Activated naive CD8-positive, alpha-beta T cell treated with anti-CD3 and anti-CD28 coated beads for 36 hours (primary cell): ENCODE results near the gene RHOB. TPM values are rescaled to one million over a fixed set of nuclear protein-coding genes. Genes with fewer than 3 reads are reported as not detected.
"Not testable (repeated sequence)": the region's sequence is repeated elsewhere in the genome, so short reads cannot be mapped to it uniquely, and the experiment has no call there.

Experiments used
- DNase-seq: peaks from one replicate; pipeline ENCODE4 v3.0.0; 2021
- H3K27ac Mint-ChIP-seq: one replicate; pipeline ENCODE4 v1.8.0; 2022; ENCODE audit warnings: mild to moderate bottlenecking, moderate library complexity, mixed read lengths
- H3K27me3 Mint-ChIP-seq: one replicate; pipeline ENCODE4 v1.8.0; 2022; ENCODE audit warnings: mild to moderate bottlenecking, mixed read lengths
- H3K36me3 Mint-ChIP-seq: one replicate; pipeline ENCODE4 v1.8.0; 2021; ENCODE audit warnings: mild to moderate bottlenecking, mixed read lengths
- H3K4me1 Mint-ChIP-seq: one replicate; pipeline ENCODE4 v1.8.0; 2021; ENCODE audit warnings: mixed read lengths
- H3K4me3 Mint-ChIP-seq: one replicate; pipeline ENCODE4 v1.8.0; 2022; ENCODE audit warnings: mild to moderate bottlenecking, moderate library complexity, mixed read lengths
- H3K9me3 Mint-ChIP-seq: one replicate; pipeline ENCODE4 v1.8.0; 2022; ENCODE audit warnings: mixed read lengths
- total RNA-seq, 2 experiments: library from RNA; stranded (reverse); gene quantifications; one replicate each; pipeline ENCODE4 v1.2.3, GENCODE V29; 2021

RHOB gene
- total RNA-seq, 2 experiments from 2014 or later: 13.4 to 13.7 TPM

DNA sequence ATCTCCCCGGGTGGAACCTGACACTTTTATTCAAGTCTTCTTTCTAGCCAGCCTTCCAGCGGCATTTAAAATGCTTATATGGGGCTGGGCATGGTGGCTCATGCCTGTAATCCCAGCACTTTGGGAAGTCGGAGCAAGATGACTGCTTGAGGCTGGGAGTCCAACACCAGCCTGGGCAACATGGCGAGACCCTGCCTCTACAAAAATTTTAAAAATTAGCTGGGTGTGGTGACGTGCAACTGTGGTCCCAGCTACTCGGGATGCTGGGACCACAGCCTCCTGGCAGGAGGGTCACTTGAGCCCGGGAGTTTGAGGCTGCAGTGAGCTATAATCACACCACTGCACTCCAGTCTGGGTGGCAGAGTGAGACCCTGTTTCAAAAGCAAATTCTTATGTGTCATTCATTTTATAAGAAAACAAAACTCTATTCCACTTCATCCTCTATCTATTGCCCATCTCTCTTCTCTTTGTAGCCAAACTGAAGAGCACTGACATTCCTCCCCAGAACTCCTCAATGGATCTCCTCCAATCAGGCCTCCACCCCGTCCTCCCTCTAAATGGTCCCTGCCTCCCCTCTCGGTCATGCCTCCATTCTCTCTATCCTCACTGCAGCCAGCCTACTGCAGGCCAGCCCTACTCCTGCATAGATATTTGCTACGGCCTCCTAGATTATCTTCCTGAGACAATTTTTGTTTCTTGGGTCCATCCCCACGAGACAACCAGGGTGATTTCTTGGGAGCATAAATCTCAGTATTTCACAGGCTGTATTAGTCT is 18.0 kb upstream of the RHOB start:
- Mint-ChIP-seq H3K36me3 (no peaks in the 10 kb centered on the region), H3K4me3 (no peak overlapping the region), H3K4me1 (peaks cover 23% of the 10 kb centered on the region), H3K27ac (no peak overlapping the region), H3K27me3 (peaks cover 4% of the 10 kb centered on the region), H3K9me3 (no peaks in the 10 kb centered on the region)
- no peak for DNase-seq

DNA sequence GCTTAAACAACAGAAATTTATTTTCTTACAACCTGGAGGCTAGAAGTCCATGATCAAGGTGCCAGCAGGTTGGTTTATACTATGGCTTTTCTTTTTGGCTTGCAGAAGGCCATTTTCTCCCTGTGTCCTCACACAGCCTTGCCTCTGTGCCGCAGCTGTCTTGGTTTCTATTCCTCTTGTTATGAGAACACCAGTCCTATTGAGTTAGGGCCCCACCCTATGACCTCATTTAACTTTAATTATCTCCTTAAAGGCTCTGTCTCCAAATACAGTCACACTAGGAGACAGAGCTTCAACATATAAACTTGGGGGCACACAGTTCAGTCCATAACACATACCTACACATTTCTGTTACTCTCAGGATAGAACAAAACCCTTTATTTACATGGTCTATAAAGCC is 17.3 kb upstream of the RHOB start:
- Mint-ChIP-seq H3K9me3 (no peaks in the 10 kb centered on the region), H3K4me1 (peaks cover 21% of the 10 kb centered on the region), H3K36me3 (no peaks in the 10 kb centered on the region), H3K4me3 (no peak overlapping the region), H3K27me3 (peaks cover 4% of the 10 kb centered on the region), H3K27ac (no peak overlapping the region)
- DNase-seq: no peak

- H3K4me3 Mint-ChIP-seq: no peak overlapping the region
- no peak for DNase-seq
- peaks cover 4% of the 10 kb centered on the region for H3K27me3 Mint-ChIP-seq
- H3K27ac Mint-ChIP-seq: no peak overlapping the region
- H3K9me3 Mint-ChIP-seq: no peaks in the 10 kb centered on the region
- peaks cover 16% of the 10 kb centered on the region for H3K4me1 Mint-ChIP-seq
- H3K36me3 Mint-ChIP-seq: no peaks in the 10 kb centered on the region
Measured at GRCh38 chr2:20430035-20430434, 16.8 kb upstream of the RHOB start.

DNA sequence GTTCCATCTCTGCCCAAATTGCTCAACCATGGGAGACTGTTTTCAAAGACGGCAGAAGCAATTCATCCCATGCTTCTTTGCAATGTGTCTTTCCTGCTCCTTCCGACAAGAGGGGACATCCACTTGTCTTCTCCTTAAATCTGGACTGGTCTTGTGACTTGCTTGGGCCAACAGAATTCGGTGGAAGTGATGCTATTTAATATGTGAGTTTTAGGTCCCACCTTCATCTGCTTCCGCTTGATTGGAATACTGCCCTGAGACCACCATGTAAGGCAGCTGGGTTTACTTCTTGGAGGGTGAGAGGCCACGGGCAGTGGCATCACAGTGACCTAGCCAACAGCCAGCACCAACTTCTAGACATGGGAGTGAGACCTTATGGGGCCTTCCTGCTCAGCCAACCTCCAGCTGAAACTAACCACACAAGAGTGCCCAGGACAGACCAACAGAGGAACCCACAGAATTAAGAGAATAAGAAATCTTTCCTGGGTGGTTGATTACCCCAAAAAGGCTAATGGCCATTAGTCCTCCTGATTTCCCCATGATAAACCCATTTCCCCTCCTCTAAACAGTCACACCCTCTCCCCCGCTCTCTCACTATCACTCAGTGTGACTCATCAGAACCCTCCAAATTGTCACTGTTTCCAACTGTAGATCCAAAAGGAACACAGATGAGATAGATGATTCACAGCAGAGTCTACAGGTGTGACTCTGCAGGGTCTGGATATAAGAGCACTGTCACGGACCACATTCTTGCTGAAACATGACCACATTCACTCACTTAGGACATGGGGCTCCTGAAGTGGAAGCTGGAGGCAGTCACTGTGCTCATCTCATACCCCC is 16.2 kb upstream of the RHOB start:
- H3K27me3 Mint-ChIP-seq: peaks cover 4% of the 10 kb centered on the region
- no peaks in the 10 kb centered on the region for H3K36me3 Mint-ChIP-seq
- H3K9me3 Mint-ChIP-seq: no peaks in the 10 kb centered on the region
- no peak overlapping the region for H3K27ac Mint-ChIP-seq
- H3K4me1 Mint-ChIP-seq: peaks cover 12% of the 10 kb centered on the region
- DNase-seq: peak; percentile 36
- H3K4me3 Mint-ChIP-seq: no peak overlapping the region

- Mint-ChIP-seq H3K27ac (no peak overlapping the region), H3K4me1 (peaks cover 12% of the 10 kb centered on the region), H3K4me3 (no peak overlapping the region), H3K27me3 (peaks cover 4% of the 10 kb centered on the region), H3K9me3 (no peaks in the 10 kb centered on the region), H3K36me3 (no peaks in the 10 kb centered on the region)
- DNase-seq: no peak
Measured at GRCh38 chr2:20431301-20431698, 15.6 kb upstream of the RHOB start.

DNA sequence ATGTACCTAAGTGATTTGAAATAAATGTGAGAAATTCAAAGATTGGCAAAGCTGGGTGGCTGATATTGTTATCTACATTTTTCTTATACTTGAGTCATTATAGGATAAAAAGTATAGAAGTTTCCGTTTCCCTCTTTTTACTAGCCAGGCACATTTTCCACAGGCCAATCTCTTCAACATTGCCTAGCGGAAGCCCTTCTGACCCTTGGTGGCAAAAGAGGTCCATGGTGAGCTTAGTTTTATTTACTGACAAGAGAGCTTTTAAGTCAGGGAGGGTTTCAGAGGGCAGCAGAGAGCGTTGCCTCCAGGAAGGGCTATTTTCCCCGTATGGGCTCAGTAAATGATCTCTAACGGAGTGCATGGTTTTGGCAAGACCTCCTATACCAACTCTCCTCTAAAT is 15.1 kb upstream of the RHOB start:
- peaks cover 7% of the 10 kb centered on the region for H3K27me3 Mint-ChIP-seq
- H3K27ac Mint-ChIP-seq: no peak overlapping the region
- H3K4me1 Mint-ChIP-seq: peaks cover 12% of the 10 kb centered on the region
- H3K9me3 Mint-ChIP-seq: no peaks in the 10 kb centered on the region
- H3K36me3 Mint-ChIP-seq: no peaks in the 10 kb centered on the region
- DNase-seq: no peak
- H3K4me3 Mint-ChIP-seq: no peak overlapping the region

- no peak overlapping the region for H3K27ac Mint-ChIP-seq
- peaks cover 12% of the 10 kb centered on the region for H3K4me1 Mint-ChIP-seq
- DNase-seq: no peak
- no peaks in the 10 kb centered on the region for H3K9me3 Mint-ChIP-seq
- H3K36me3 Mint-ChIP-seq: no peaks in the 10 kb centered on the region
- H3K4me3 Mint-ChIP-seq: no peak overlapping the region
- peaks cover 10% of the 10 kb centered on the region for H3K27me3 Mint-ChIP-seq
Measured at GRCh38 chr2:20432714-20433113, 14.2 kb upstream of the RHOB start.

DNA sequence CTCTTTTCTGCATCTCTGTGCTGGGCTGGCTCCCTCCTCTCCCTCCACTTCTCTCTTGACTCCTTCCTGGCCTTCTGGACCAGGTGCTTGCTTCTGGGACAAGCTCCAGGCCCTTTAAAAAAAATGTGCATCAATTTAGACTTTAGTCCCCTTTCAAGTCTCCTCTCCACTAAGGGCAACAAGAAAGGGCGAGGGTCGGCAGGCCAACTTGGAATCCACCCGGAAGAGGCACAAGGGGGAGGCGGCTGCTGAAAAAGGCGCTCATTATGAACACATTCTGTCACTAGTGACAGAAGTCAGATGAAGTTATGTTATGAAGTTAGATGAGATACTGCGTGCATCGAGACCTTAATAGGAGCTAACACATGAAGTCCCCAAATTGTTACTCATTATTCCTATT is 13.6 kb upstream of the RHOB start:
- Mint-ChIP-seq H3K4me3 (no peak overlapping the region), H3K27ac (no peak overlapping the region), H3K27me3 (peaks cover 10% of the 10 kb centered on the region), H3K9me3 (no peaks in the 10 kb centered on the region), H3K4me1 (peaks cover 12% of the 10 kb centered on the region), H3K36me3 (no peaks in the 10 kb centered on the region)
- DNase-seq: no peak

- H3K4me1 Mint-ChIP-seq: peaks cover 12% of the 10 kb centered on the region
- no peaks in the 10 kb centered on the region for H3K36me3 Mint-ChIP-seq
- DNase-seq: no peak
- no peak overlapping the region for H3K27ac Mint-ChIP-seq
- H3K9me3 Mint-ChIP-seq: no peaks in the 10 kb centered on the region
- peaks cover 11% of the 10 kb centered on the region for H3K27me3 Mint-ChIP-seq
- H3K4me3 Mint-ChIP-seq: no peak overlapping the region
Measured at GRCh38 chr2:20433946-20434553, 12.8 kb upstream of the RHOB start.

DNA sequence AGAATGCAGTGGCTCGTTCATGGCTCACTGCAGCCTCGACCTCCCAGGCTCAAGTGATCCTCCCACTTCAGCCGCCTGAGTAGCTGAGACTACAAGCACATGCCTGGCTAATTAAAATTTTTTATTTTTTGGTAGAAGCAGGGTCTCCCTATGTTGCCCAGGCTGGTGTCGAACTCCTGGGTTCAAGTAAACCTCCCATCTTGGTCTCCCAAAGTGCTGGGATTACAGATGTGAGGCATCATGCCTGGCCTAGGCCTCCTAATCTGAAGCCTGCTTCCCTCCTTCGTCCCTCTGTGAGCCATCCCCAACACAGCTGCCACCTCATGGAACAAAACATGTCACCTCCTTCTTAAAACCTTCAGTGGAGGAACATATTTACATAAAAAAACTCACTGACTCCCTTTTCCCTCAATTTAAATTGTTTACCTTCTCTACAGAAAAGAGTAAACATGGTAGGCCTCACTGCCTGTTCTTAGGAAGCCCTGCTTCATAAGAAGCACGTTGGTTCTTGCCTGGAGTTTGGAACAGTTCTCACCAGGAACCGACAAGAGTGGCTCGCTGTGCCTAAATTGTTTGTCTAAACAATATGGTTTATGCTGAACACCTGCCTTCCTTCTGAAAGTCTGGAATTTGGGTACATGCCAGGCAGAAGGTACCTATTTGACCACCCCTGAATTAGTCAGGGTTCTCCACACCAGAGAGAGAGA is 12.1 kb upstream of the RHOB start:
- Mint-ChIP-seq H3K4me3 (no peak overlapping the region), H3K4me1 (peaks cover 13% of the 10 kb centered on the region), H3K36me3 (no peaks in the 10 kb centered on the region), H3K27me3 (peaks cover 14% of the 10 kb centered on the region), H3K9me3 (no peaks in the 10 kb centered on the region), H3K27ac (no peak overlapping the region)
- no peak for DNase-seq

DNA sequence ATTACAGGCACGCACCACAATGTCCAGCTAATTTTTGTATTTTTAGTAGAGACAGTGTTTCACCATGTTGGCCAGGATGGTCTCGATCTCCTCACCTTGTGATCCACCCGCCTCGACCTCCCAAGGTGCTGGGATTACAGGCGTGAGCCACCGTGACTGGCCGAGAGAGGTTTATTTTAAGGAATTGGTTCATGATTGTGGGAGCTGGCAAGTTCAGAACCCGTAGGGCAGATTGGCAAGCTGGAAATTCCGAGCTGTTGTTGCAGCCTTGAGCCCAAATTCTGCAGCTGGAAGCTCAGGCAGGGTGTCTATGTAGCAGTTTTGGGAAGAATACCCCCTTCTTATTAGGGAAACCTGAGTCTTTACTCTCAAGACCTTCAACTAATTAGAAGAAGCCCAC is 11.4 kb upstream of the RHOB start:
- Mint-ChIP-seq H3K27me3 (peaks cover 14% of the 10 kb centered on the region), H3K4me1 (peaks cover 14% of the 10 kb centered on the region)
- H3K4me3 Mint-ChIP-seq, H3K27ac Mint-ChIP-seq, H3K9me3 Mint-ChIP-seq, DNase-seq, H3K36me3 Mint-ChIP-seq: not testable (repeated sequence)

DNA sequence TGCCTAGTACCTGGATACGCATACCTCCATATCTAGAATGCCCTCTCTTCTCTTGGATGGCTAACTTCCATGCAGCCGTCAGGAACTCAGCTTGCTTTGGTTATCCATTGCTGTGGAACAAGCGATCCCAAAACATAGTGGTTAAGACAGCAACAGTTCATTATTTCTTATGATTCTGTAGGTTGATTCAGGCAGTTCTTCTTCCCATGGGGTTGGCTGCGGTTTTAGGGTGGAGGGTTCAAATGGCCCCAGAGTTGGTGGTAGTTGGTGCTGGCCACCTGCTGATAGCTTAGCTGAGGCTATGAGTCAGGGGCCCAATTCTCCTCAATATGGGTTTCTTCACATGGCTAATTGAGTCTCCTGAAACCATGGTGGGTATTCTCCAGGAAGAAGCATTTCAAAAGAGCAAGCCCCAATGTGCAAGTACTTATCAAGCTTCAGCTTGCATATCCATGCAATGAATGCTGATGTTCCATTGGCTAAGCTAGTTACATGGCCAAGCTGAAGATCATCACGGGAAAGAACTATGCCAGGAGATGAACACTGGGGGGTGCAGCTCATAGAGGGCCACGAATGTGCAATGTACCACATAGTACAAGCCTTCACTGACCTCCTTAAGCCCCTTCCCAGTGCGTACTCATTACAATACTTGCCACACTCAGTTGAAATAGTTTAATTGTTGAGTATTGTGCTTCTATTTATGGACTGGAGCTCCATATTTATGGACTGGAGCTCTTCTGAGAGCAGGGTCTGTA is 10.0 kb upstream of the RHOB start:
- no peak for DNase-seq
- H3K36me3 Mint-ChIP-seq: no peaks in the 10 kb centered on the region
- H3K27me3 Mint-ChIP-seq: peaks cover 14% of the 10 kb centered on the region
- peaks cover 2% of the 10 kb centered on the region for H3K4me1 Mint-ChIP-seq
- no peaks in the 10 kb centered on the region for H3K9me3 Mint-ChIP-seq
- no peak overlapping the region for H3K4me3 Mint-ChIP-seq
- no peak overlapping the region for H3K27ac Mint-ChIP-seq

DNA sequence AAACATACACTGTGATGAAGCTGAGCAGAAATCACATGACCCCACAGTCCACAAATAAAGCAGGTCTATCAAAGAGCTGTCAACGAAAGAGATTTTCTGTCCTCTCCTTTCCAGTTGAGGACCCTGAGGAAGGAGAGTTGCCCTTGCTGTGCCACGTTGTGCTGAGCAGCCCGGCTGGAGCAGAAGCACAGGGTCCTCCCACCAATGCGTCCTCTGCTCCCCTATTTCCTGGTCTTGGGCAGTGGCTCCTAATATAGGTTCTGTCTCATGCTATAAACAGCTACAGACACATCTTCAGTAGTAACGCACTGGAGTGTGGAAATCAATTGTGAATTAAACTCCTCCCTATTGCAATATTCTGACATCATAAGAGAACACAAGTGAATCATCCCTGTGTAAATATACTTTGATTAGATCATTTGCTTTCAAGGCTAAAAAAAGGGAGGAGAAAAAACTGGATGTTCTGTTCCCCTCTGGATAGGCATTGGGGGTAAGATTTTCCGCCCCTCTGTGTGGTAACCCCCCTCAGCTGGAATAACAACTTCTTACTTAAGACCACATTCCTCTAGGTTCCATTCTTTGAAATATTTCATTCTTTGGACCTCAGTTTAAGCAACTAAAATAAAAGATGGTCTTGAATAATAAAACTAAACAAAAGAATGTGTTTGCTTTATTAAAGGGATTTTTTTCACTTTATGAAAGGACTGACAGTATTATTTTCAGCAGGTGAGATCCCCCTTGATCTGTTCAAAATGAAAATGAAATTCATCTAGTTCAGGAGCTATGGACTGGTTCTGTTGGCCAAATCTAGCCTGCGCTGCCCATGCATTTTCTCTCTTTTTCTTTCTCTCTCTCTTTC is 8.3 kb upstream of the RHOB start:
- DNase-seq: no peak
- no peaks in the 10 kb centered on the region for H3K36me3 Mint-ChIP-seq
- H3K27ac Mint-ChIP-seq: no peak overlapping the region
- H3K27me3 Mint-ChIP-seq: peaks cover 14% of the 10 kb centered on the region
- no peak overlapping the region for H3K4me3 Mint-ChIP-seq
- H3K9me3 Mint-ChIP-seq: no peaks in the 10 kb centered on the region
- peaks cover 2% of the 10 kb centered on the region for H3K4me1 Mint-ChIP-seq

DNA sequence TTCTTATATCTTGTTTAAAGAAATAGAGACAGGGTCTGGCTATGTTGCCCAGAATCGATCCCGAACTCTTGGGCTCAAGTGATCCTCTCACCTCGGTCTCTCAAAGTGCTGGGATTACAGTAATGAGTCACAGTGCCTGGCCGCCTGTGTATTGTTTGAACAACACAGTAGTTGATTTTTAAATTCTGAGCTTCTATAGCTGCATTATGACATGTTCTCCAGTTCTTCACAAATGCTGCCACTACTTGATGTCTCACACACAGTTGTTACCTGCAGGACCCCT is 7.7 kb upstream of the RHOB start:
- H3K27ac Mint-ChIP-seq: no peak overlapping the region

More for the DNA sequence above, 7.7 kb upstream of the RHOB start:
- peaks cover 2% of the 10 kb centered on the region for H3K4me1 Mint-ChIP-seq
- no peak for DNase-seq
- H3K36me3 Mint-ChIP-seq: no peaks in the 10 kb centered on the region
- H3K9me3 Mint-ChIP-seq: no peaks in the 10 kb centered on the region
- peaks cover 19% of the 10 kb centered on the region for H3K27me3 Mint-ChIP-seq
- no peak overlapping the region for H3K4me3 Mint-ChIP-seq
